HG03196 (cell line): Measurements from ENCODE around the gene CTDSP2.
A peak's percentile ranks its signal among the peaks of the same experiment; 100 is the strongest.
"Not testable (repeated sequence)": the region's sequence is repeated elsewhere in the genome, so short reads cannot be mapped to it uniquely, and the experiment has no call there.

Source experiments
- ATAC-seq: cut with Tn5 transposase; IDR thresholded peaks from one replicate; pipeline ENCODE4 v1.9.1; 2021; ENCODE audit not compliant: unreplicated experiment

Gene CTDSP2

GRCh38 chr12:57783861-57784260, 62.7 kb downstream of the CTDSP2 start:
- ATAC-seq = no peak

GRCh38 chr12:57783466-57783801, 63.1 kb downstream of the CTDSP2 start:
- ATAC-seq = no peak

- ATAC-seq = peak; percentile 85
Measured at GRCh38 chr12:57782608-57783465, 63.7 kb downstream of the CTDSP2 start, which contains the start of gene TSFM. TSS of gene TSFM (plus strand) at chr12:57782787. CDS start at chr12:57782802, 15 bp downstream.

GRCh38 chr12:57782243-57782607, 64.3 kb downstream of the CTDSP2 start:
- ATAC-seq = peak; percentile 5

- no peak for ATAC-seq
Measured at GRCh38 chr12:57781801-57782200, 64.7 kb downstream of the CTDSP2 start.

- ATAC-seq = no peak
Measured at GRCh38 chr12:57781244-57781643, 65.3 kb downstream of the CTDSP2 start.

GRCh38 chr12:57780284-57780897, 66.1 kb downstream of the CTDSP2 start:
- no peak for ATAC-seq

GRCh38 chr12:57779736-57780135, 66.8 kb downstream of the CTDSP2 start:
- ATAC-seq = no peak

GRCh38 chr12:57777911-57778310, 68.6 kb downstream of the CTDSP2 start:
- ATAC-seq = no peak

- ATAC-seq = no peak
Measured at GRCh38 chr12:57777367-57777766, 69.2 kb downstream of the CTDSP2 start.

- ATAC-seq = no peak
Measured at GRCh38 chr12:57776247-57776587, 70.3 kb downstream of the CTDSP2 start.

- no peak for ATAC-seq
Measured at GRCh38 chr12:57775563-57776246, 70.8 kb downstream of the CTDSP2 start.

- no peak for ATAC-seq
Measured at GRCh38 chr12:57775044-57775443, 71.5 kb downstream of the CTDSP2 start.

- ATAC-seq = not testable (repeated sequence)
Measured at GRCh38 chr12:57774634-57775033, 71.9 kb downstream of the CTDSP2 start.

GRCh38 chr12:57772429-57773322, 73.9 kb downstream of the CTDSP2 start, which contains the start of gene EEF1AKMT3:
TSS of gene EEF1AKMT3 (plus strand) at chr12:57772614. CDS start at chr12:57772725, 111 bp downstream.
- ATAC-seq = peak; percentile 20

- peak; percentile 82 for ATAC-seq
Measured at GRCh38 chr12:57771873-57772428, 74.6 kb downstream of the CTDSP2 start, which contains the start of gene METTL1. TSS of gene METTL1 (minus strand) at chr12:57772105. CDS start at chr12:57772083, 22 bp downstream.

GRCh38 chr12:57771236-57771872, 75.2 kb downstream of the CTDSP2 start:
- ATAC-seq = peak; percentile 56

GRCh38 chr12:57770734-57771133, 75.8 kb downstream of the CTDSP2 start:
- no peak for ATAC-seq
